HG03442 (cell line): ENCODE data around the gene LAPTM5.

ENCODE experiments used
- ATAC-seq: cut with Tn5 transposase; IDR thresholded peaks from one replicate; pipeline ENCODE4 v1.9.1; 2021; ENCODE audit warnings: mild to moderate bottlenecking, moderate library complexity; ENCODE audit not compliant: unreplicated experiment

The LAPTM5 gene

GRCh38 chr1:30732277-30732996 lies 25.1 kb downstream of the LAPTM5 start:
- no peak for ATAC-seq

- ATAC-seq = no peak
These were observed 25.7 kb downstream of the LAPTM5 start for GRCh38 chr1:30731806-30732276.

GRCh38 chr1:30731109-30731805 lies 26.3 kb downstream of the LAPTM5 start:
- ATAC-seq = no peak

GRCh38 chr1:30730346-30731108 lies 27.0 kb downstream of the LAPTM5 start:
- no peak for ATAC-seq

GRCh38 chr1:30729901-30730300 lies 27.7 kb downstream of the LAPTM5 start:
- no peak for ATAC-seq

GRCh38 chr1:30728832-30729638 lies 28.5 kb downstream of the LAPTM5 start:
- no peak for ATAC-seq

- no peak for ATAC-seq
These were observed 29.2 kb downstream of the LAPTM5 start for GRCh38 chr1:30728340-30728739.

- no peak for ATAC-seq
These were observed 29.8 kb downstream of the LAPTM5 start for GRCh38 chr1:30727824-30728223.

- ATAC-seq = no peak
These were observed 30.5 kb downstream of the LAPTM5 start for GRCh38 chr1:30726773-30727684.

GRCh38 chr1:30726236-30726635 lies 31.3 kb downstream of the LAPTM5 start:
- no peak for ATAC-seq

GRCh38 chr1:30725450-30726095 lies 32.0 kb downstream of the LAPTM5 start:
- no peak for ATAC-seq

- ATAC-seq = no peak
These were observed 32.7 kb downstream of the LAPTM5 start for GRCh38 chr1:30724655-30725421.

GRCh38 chr1:30724175-30724574 lies 33.4 kb downstream of the LAPTM5 start:
- no peak for ATAC-seq

GRCh38 chr1:30723331-30723755 lies 34.2 kb downstream of the LAPTM5 start, which contains the start of gene MATN1:
MATN1 (minus strand) TSS chr1:30723585; CDS start chr1:30723551, 34 bp downstream.
- no peak for ATAC-seq

GRCh38 chr1:30721812-30722537 lies 35.6 kb downstream of the LAPTM5 start:
- no peak for ATAC-seq

GRCh38 chr1:30721341-30721793 lies 36.2 kb downstream of the LAPTM5 start:
- no peak for ATAC-seq
